NCI-H1092 treated with DMSO at 0.1 percent for 48 hours (cell line): ENCODE results near the gene GPX3.

Source experiments
- DNase-seq: peaks from one replicate; lab custom pipeline; 2025; lab: John Stamatoyannopoulos, UW

The GPX3 gene

DNA sequence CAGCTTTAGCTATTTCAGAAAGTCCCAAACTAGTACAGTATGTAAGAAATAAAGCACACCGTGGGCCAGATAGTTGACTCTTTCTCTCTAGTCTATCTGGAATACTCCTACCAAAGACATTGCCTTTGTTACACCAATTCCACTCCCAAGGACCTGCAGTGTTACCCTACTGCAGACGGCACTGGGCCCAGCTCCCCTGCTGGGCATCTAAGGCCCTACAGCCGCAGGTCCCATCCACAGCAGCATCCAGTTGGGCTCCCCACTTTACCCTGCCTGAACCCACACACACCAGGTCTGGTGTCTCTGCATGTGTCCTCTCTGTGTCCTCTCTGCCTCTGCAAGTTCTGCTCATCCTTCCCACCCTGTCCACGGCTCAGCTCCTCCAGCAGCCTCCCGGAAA, 37.9 kb downstream of the GPX3 start:
- DNase-seq, result no peak

GRCh38 chr5:151058891-151059489, 38.6 kb downstream of the GPX3 start:
- DNase-seq, result no peak

DNA sequence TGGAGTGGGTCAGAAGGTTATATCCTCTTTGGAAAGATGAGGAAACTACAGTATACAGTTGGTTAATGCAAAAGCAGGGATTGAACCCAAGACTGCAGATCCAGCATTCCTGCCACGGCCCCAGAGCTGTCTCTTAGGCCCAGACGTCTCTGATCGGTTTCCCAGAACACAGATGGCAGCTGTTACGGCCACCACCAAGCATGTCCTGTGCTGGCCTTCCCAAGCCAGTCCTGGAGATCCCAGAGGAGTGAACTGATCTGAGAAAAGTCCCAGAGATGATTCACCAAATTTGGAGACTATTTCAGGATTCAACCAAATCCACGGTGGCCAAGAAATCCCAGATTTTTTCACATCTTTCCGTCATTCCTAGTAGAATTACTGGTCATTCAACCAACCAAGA, 40.4 kb downstream of the GPX3 start:
- DNase-seq, result no peak

DNA sequence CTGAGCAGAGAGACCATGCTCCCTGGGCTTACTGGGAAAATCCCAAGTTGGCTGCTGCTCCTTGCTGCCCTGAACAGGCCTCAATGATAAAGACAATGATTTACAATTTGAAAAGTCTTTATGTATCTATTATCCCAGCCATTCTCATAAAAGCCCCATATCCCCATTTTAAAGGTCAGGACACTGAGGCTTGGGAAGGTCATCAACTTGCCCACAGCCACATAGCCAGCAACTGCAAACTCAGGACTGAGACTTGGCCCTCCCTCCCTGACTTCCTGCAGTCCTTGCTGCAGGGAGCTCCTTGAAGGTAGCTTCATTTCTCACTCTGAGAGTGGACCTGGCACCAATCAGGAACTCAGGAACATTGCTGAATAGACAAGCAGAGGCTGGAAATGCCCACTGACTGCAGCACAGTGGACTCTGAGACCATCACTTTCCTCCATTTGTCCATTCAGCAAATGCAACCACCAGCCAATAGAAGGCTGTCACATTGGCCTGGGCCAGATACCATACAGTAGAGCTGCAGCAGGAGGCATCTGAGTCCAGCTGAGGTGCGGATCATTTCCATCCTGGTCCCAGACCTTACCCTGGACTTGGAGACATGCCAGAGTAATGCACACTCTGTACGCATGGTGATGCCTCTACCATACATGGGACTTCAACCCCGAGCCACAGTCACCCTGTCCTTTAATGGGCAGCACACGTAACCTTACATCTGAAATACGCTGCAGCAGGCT, 42.2 kb downstream of the GPX3 start:
- DNase-seq, result no peak

DNA sequence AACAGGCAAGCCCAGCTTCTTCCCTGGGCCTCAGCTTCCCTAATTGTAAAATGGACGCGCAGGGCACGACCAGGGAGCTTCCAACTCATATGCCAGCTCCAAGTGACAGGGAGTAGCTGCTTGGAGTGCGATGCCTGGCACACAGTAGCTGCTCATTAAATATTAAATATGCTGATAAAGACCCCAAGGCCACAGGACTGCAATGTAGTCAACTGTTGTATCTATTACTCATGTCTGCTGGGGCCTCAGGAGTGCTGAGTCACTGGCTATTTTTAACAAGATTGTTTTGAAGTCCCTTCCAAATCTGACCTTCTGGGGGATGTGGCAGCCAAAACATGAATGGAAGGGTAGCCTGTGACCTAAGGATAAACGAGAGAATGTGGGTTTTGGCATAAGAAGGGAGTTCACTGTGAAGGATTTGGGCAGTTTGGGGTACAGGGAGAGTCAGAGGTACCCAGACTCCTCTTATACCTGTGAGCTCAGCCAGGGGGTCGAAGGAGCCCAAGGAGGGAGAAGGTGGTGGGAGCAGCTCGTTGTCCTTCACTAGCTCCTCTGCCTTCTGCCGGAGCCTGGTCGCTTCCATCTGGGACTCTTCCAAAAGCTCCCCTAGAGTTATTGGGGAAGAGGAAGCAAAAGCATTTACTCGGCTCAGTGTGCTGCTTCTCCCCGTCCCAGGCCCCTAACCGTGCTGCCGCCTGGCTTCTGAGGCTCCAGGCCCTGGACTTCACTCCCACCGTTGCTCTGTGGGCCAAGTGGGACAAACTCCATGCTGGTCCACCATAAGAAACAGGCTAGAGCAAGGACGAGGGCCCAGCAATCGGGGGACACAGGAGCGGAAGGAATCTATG, 43.0 kb downstream of the GPX3 start:
- no peak for DNase-seq

DNA sequence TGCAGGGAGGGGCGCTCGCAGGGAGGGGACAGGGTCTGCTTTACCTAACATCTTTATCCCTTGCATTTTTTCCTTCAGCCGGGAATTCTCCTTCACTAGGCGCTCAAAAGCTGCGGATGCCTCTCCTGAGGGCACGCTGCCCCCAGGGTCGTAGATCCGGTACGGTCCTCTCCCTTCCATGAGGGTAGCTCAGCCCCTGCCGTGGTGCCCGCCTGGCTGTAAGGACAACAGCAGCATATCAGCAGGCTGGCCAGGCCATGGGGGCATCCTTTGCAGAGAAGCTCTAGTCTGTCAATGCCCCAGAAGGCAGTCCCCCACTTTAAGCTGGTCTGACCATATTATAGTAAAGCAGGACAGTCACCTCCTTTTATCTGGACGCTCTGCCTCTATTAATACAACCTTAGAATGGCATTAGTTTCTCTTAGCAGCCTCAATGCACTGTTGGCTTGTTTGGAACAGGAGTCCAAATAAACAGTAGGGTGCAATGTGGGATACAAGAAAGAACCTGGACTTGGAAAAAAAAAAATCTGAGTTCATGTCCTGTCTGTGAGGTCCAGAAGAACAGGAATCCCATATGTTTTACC, 44.6 kb downstream of the GPX3 start:
- no peak for DNase-seq

GRCh38 chr5:151065609-151066008, 45.2 kb downstream of the GPX3 start:
- DNase-seq, result no peak

- no peak for DNase-seq
These were observed 46.5 kb downstream of the GPX3 start for GRCh38 chr5:151066920-151067319.

DNA sequence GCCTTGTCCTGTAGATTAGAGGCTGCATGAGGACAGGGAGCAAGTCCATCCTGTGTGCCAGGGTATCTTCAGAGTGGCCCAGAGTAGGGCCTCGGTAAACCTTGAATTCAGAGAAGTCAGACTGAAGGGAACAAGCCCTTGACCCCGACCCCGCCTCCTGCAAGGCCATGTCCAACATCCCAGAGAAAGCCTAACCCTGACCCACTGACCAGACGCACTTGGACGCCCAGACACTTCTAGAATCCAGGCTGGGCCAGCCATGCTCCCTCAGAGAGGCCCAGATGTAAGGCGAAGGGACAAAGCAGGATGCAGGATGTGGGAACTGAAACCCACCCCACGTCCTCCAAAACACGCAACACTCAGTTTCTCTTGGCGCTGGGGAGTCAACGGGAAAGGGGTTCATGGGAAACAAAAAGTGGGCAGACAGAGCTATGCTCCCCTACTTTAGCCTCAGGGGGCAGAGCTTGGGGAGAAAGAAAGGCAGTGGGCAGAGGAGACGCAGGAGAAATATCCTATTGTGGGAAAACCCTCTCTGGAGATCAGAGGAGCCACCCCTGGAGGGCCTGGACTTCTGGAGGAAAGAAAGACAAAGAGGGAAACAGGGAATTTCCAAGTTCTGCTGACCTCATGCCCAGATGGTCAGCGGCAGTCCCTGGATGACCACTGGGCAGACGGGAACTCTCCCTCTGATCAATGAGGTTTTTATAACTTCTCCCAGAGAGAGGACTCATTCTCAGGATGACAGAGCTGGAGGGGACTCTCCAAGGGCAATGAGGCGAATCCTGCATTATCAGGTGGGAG, 47.4 kb downstream of the GPX3 start:
- no peak for DNase-seq

GRCh38 chr5:151068433-151069197, 48.2 kb downstream of the GPX3 start:
- no peak for DNase-seq

DNA sequence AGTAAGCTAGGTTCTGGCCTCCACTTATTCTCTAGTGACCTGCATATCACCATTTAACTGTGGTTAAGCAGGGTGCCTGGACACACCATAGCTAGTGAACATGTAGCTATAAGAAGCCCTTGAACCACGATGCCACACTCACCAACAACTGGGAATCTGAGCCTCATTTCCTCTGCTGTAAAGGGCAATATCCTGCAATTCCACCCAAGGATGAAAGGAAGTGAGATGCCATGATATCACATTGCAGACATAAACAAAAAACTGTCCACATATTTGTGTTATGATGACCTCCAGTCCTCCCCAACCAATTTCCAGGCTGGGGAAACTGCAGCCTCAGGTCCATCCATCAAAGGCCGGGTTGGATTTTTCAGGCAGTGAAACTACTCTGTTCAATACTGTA, 50.1 kb downstream of the GPX3 start:
- DNase-seq, result no peak

DNA sequence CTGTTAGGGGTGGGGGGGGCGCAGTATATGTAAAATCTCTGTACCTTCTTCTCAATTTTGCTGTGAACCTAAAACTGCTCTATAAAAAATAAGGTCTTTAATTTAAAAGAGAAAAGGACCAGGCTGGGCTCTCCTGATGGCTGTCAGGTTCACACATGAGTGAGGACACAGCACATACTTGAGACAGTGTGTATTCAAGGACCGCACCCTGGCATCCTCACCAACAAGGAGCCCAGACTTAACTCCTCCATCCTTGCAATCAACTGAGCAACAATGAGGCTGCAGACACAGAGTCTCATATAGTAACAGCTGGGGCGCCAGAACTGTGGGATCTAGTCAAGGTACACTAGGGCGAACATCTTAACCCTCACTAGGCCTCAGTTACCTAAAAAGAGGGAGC, 50.6 kb downstream of the GPX3 start:
- no peak for DNase-seq

GRCh38 chr5:151071848-151072629, 51.6 kb downstream of the GPX3 start:
- DNase-seq, result no peak

GRCh38 chr5:151072630-151073025, 52.2 kb downstream of the GPX3 start:
- DNase-seq, result no peak

GRCh38 chr5:151073280-151073679, 52.9 kb downstream of the GPX3 start:
- no peak for DNase-seq

GRCh38 chr5:151074557-151074956, 54.2 kb downstream of the GPX3 start:
- no peak for DNase-seq

- no peak for DNase-seq
These were observed 55.4 kb downstream of the GPX3 start for GRCh38 chr5:151075698-151076331.

DNA sequence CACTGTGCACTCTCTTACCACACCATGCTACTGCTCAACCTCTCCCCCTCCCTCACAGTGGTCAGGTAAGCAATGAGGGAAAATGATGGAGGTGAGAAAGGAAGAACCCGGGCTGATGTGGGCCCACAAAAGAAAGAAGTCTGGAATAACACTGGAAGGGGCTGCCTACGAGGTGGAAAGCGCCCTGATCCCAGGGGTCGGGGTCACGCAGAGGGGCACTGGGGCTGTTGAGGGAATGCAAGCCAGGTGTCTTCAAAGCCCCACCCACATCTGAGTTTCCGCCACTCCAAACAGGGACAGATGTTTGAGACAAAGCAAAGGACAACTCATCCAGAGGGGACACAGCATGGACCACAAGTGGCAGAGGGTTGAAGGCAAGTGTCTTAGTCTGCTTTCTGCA, 56.2 kb downstream of the GPX3 start:
- no peak for DNase-seq

DNA sequence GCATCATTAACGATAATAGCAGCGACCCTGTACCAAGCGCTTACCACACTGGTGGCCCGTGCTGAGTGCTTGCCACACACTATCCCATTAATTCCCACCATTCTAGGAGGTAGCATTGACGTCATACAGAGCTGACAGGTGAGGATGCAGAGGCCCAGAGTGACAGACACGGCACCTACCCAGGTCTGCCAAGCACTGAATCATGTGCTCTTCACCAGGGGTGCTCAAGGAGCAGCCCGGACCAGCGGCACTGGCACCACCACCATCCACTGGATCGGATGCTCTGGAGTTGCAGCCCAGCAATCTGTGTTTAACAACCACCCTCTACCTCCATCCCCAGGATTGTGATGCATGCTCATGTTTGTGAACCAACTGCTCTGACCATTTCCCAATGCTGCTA, 57.0 kb downstream of the GPX3 start:
- no peak for DNase-seq

DNA sequence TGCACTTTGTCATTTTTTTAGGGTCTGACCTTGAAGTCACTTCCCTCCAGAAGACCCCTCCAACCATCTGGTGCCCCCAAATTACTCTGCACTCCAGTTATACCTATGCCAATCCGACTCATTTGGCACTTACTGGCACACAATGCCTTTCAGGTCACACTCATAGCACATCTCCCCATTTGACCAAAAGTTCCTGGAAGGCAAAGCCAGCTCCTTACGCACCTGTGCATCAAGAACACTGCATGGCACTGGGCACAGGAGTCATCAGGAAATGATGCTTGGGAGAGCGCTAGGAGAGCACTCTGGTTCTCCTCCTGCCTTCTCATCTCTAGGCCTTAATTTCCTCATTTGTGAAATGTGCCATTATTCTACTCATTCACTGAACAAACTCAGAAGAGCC, 57.6 kb downstream of the GPX3 start:
- no peak for DNase-seq
